Endothelial cell of umbilical vein (primary cell): ENCODE measurements around the gene OPRM1. TPM values are rescaled to one million over a fixed set of nuclear protein-coding genes. Genes with fewer than 3 reads are reported as not detected.

ENCODE experiments used
- BruUV-seq: library from RNA; stranded (reverse); fragments of 400-500 nt; replicated peaks from 2 replicates; lab custom pipeline; 2021; lab: Mats Ljungman, UMichigan
- CTCF ChIA-PET: fragments of 300-600, 350-600 bp; sonication (Branson Sonifier 250); formaldehyde crosslinking; loops from one replicate; lab custom pipeline; 2021; ENCODE audit warnings: antibody characterized with exemption, inconsistent platforms; lab: Charles Lee
- POLR2A ChIA-PET: fragments of 300-600, 350-600 bp; sonication (Branson Sonifier 250); formaldehyde crosslinking; loops from one replicate; lab custom pipeline; 2021; ENCODE audit warnings: antibody characterized with exemption, inconsistent platforms; lab: Charles Lee
- DNase-seq: peaks from one replicate; pipeline ENCODE4 v3.0.0-alpha.2; 2011; ENCODE audit warnings: low read depth, low spot score
- FAIRE-seq: peaks from 2 replicates; lab custom pipeline; 2011; peaks lifted over from hg19 to GRCh38; lab: Jason Lieb, UNC
- H2AFZ ChIP-seq: 2 replicates; pipeline ENCODE4 v1.6.0; 2012; ENCODE audit warnings: low read depth, low read length, control low read depth, inconsistent platforms
- H3K27ac ChIP-seq: 2 replicates; pipeline ENCODE4 v1.5.1; 2011; ENCODE audit warnings: low read depth, mild to moderate bottlenecking, control low read depth, low read length, moderate library complexity; ENCODE audit not compliant: insufficient read depth
- H3K27me3 ChIP-seq, 2 experiments: 2 replicates each; pipeline versions ENCODE4 v1.6.0 to v1.6.1; 2011; ENCODE audit warnings: low read length in 2 of 2, mixed read lengths in 1 of 2; ENCODE audit not compliant: control insufficient read depth in 2 of 2, insufficient read depth in 2 of 2
- H3K36me3 ChIP-seq, 2 experiments: 2 replicates in 1 of 2; 3 replicates in 1 of 2; pipeline ENCODE4 v1.5.1; 2011; ENCODE audit warnings: low read length in 2 of 2, mild to moderate bottlenecking in 1 of 2, moderate library complexity in 1 of 2; ENCODE audit not compliant: control insufficient read depth in 2 of 2, insufficient read depth in 2 of 2; ENCODE audit errors: extremely low read depth in 1 of 2
- H3K4me1 ChIP-seq: 3 replicates; pipeline ENCODE4 v1.5.1; 2011; ENCODE audit warnings: mild to moderate bottlenecking, low read length; ENCODE audit not compliant: control insufficient read depth, insufficient read depth; ENCODE audit errors: extremely low read depth
- H3K4me2 ChIP-seq: 2 replicates; pipeline ENCODE4 v1.6.1; 2011; ENCODE audit warnings: low read length, control low read depth, mixed read lengths; ENCODE audit not compliant: insufficient read depth
- H3K4me3 ChIP-seq, 3 experiments: fragments of 200-600 bp in 1 of 3; sonication (generic), shearing (Covaris generic) in 1 of 3; replicated peaks in 1 of 3; 2 replicates each; pipeline ENCODE4 v1.5.1; 2011 to 2016; ENCODE audit warnings: control low read depth in 3 of 3, low read length in 3 of 3, mild to moderate bottlenecking in 2 of 3, inconsistent platforms in 1 of 3, low read depth in 1 of 3, moderate library complexity in 1 of 3; ENCODE audit not compliant: insufficient read depth in 1 of 3
- H3K79me2 ChIP-seq: 2 replicates; pipeline ENCODE4 v1.6.0; 2012; ENCODE audit warnings: low read length, inconsistent platforms; ENCODE audit not compliant: control insufficient read depth, insufficient read depth
- H3K9ac ChIP-seq: replicated peaks from 2 replicates; pipeline ENCODE3; 2011; ENCODE audit warnings: low read length, control low read depth; ENCODE audit not compliant: insufficient read depth; ENCODE audit errors: extremely low read depth
- H3K9me1 ChIP-seq: replicated peaks from 3 replicates; pipeline ENCODE4 v1.6.0; 2011; ENCODE audit warnings: mild to moderate bottlenecking, low read length; ENCODE audit not compliant: control insufficient read depth, insufficient read depth; ENCODE audit errors: extremely low read depth
- H3K9me3 ChIP-seq: replicated peaks from 2 replicates; pipeline ENCODE4 v1.5.1; 2012; ENCODE audit warnings: low read length, inconsistent platforms; ENCODE audit not compliant: control insufficient read depth, insufficient read depth
- H4K20me1 ChIP-seq: replicated peaks from 2 replicates; pipeline ENCODE3; 2011; ENCODE audit warnings: mild to moderate bottlenecking, low read length; ENCODE audit not compliant: control insufficient read depth, insufficient read depth; ENCODE audit errors: extremely low read depth
- CTCF ChIP-seq, 2 donors: IDR thresholded peaks; 1 replicate in 1 of 2; 2 replicates in 1 of 2; pipeline ENCODE4 v1.5.1; 2011; ENCODE audit warnings: low read length in 2 of 2, mild to moderate bottlenecking in 2 of 2, moderate library complexity in 2 of 2, control low read depth in 1 of 2, inconsistent platforms in 1 of 2, low read depth in 1 of 2; ENCODE audit not compliant: insufficient read depth in 1 of 2; ENCODE audit errors: extremely low read depth in 1 of 2
- EZH2 ChIP-seq: IDR thresholded peaks from 2 replicates; pipeline ENCODE4 v1.6.1; 2012; ENCODE audit warnings: borderline replicate concordance, low read depth, mild to moderate bottlenecking, moderate library complexity, low read length, inconsistent platforms; ENCODE audit not compliant: severe bottlenecking
- FOS ChIP-seq: IDR thresholded peaks from 2 replicates; pipeline ENCODE4 v1.6.1; 2011; ENCODE audit warnings: mild to moderate bottlenecking, low read length, moderate library complexity, borderline replicate concordance; ENCODE audit not compliant: insufficient read depth
- GATA2 ChIP-seq: IDR thresholded peaks from 2 replicates; pipeline ENCODE4 v1.7.0; 2011; ENCODE audit warnings: low read depth, mild to moderate bottlenecking, moderate library complexity, mixed read lengths, low read length; ENCODE audit not compliant: insufficient read length, insufficient read depth
- JUN ChIP-seq: IDR thresholded peaks from 2 replicates; pipeline ENCODE4 v1.6.1; 2011; ENCODE audit warnings: borderline replicate concordance, low read depth; ENCODE audit not compliant: insufficient read length, insufficient read depth
- MAX ChIP-seq: IDR thresholded peaks from 2 replicates; pipeline ENCODE4 v1.6.1; 2011; ENCODE audit not compliant: insufficient read depth, insufficient read length
- MYC ChIP-seq: IDR thresholded peaks from one replicate; pipeline ENCODE4 v1.6.1; 2011; ENCODE audit warnings: mild to moderate bottlenecking, low read depth, low read length
- POLR2A ChIP-seq: IDR thresholded peaks from 2 replicates; pipeline ENCODE4 v1.6.1; 2012; ENCODE audit warnings: low read depth, mild to moderate bottlenecking, control low read depth, low read length
- POLR2AphosphoS5 ChIP-seq: IDR thresholded peaks from 2 replicates; pipeline ENCODE4 v1.6.1; 2012; ENCODE audit warnings: low read depth, mild to moderate bottlenecking, control low read depth, low read length, moderate library complexity; ENCODE audit not compliant: insufficient read depth
- dilution Hi-C: fragments of 300-500 bp; cut with MboI; formaldehyde crosslinking; loops from one replicate; pipeline ENCODE4 v1.15.0; 2019; ENCODE audit warnings: low sequenced_read_pairs; ENCODE audit not compliant: extremely low pct_ligation_motif_present
- intact Hi-C: fragments of 100-400 bp; cut with micrococcal nuclease; formaldehyde crosslinking; loops from one replicate; pipeline ENCODE4 v1.10.0; 2022
- polyA plus RNA-seq, 4 experiments: library from polyadenylated mRNA; depleted of rRNA in 3 of 4; stranded (reverse) in 3 of 4; unstranded in 1 of 4; fragments of >200 nt; gene quantifications; 2 replicates each; pipeline versions ENCODE4 v1.2.1 to v1.2.3, GENCODE V29; 2011 to 2012; ENCODE audit warnings: missing spikeins in 1 of 4
- total RNA-seq: library from RNA; stranded (reverse); gene quantifications from 2 replicates; pipeline ENCODE4 v1.2.3, GENCODE V29; 2021

The OPRM1 gene
- total and polyA plus RNA-seq, 2 donors (not counting 3 experiments of a cell fraction or from before 2014, with no cell fraction given), result not detected

GRCh38 chr6:154161689-154162088 is 122.6 kb downstream of the OPRM1 start:
- Histone ChIP-seq H2AFZ (no peak overlapping the region), H3K4me3 (no peak overlapping the region), H3K36me3 (no peaks in the 10 kb centered on the region), H3K9ac (no peak overlapping the region), H4K20me1 (no peaks in the 10 kb centered on the region), H3K27ac (no peak overlapping the region), H3K9me3 (no peaks in the 10 kb centered on the region), H3K9me1 (no peaks in the 10 kb centered on the region), H3K4me2 (no peak overlapping the region), H3K79me2 (no peaks in the 10 kb centered on the region), H3K4me1 (no peaks in the 10 kb centered on the region), H3K27me3 (peaks cover 0 to 3% of the 10 kb centered on the region in 2 experiments)
- no peak for DNase-seq
- dilution Hi-C loops, result no loop called here
- no TSS peak for BruUV-seq
- FAIRE-seq, result no peak
- no peak for TF ChIP-seq MYC
- TF ChIP-seq POLR2A, result no peak
- no peak for TF ChIP-seq MAX
- TF ChIP-seq POLR2AphosphoS5, result no peak
- no peak for TF ChIP-seq EZH2
- no peak for TF ChIP-seq CTCF (IDR thresholded peaks at IDR 0.05; ENCODE audit: extremely low read depth in 1 of 2, insufficient read depth in 1 of 2, low read depth in 1 of 2, low read length in 2 of 2)
- no peak for TF ChIP-seq JUN
- TF ChIP-seq FOS, result no peak
- no peak for TF ChIP-seq GATA2
- ChIA-PET CTCF (no interaction called here), POLR2A (no interaction called here)
- intact Hi-C loops, result no loop called here
